ENCODE results near the gene RELCH.

RELCH gene

GRCh38 chr18:62264984-62265383, 77.9 kb downstream of the RELCH start:
- no peak for DNase-seq (ENCODE audit: low read depth)
- no peak overlapping the region for H3K4me3 ChIP-seq (ENCODE audit: low read depth, low read length)
- no peak for TF ChIP-seq CTCF (conservative IDR thresholded peaks at IDR 0.05; ENCODE audit: low read depth, low read length)

- H3K4me3 ChIP-seq (ENCODE audit: low read depth, low read length): no peak overlapping the region
- TF ChIP-seq CTCF (conservative IDR thresholded peaks at IDR 0.05; ENCODE audit: low read depth, low read length): no peak
- no peak for DNase-seq (ENCODE audit: low read depth)
Observed at GRCh38 chr18:62277045-62277444, 90.0 kb downstream of the RELCH start.

GRCh38 chr18:62279561-62279960, 92.5 kb downstream of the RELCH start:
- TF ChIP-seq CTCF (conservative IDR thresholded peaks at IDR 0.05; ENCODE audit: low read depth, low read length): no peak
- no peak overlapping the region for H3K4me3 ChIP-seq (ENCODE audit: low read depth, low read length)
- no peak for DNase-seq (ENCODE audit: low read depth)

- no peak for TF ChIP-seq CTCF (conservative IDR thresholded peaks at IDR 0.05; ENCODE audit: low read depth, low read length)
- no peak overlapping the region for H3K4me3 ChIP-seq (ENCODE audit: low read depth, low read length)
- no peak for DNase-seq (ENCODE audit: low read depth)
Observed at GRCh38 chr18:62280058-62280457, 93.0 kb downstream of the RELCH start.

GRCh38 chr18:62280786-62281185, 93.7 kb downstream of the RELCH start:
- DNase-seq (ENCODE audit: low read depth): no peak

GRCh38 chr18:62281684-62282083, 94.6 kb downstream of the RELCH start:
- TF ChIP-seq CTCF (conservative IDR thresholded peaks at IDR 0.05; ENCODE audit: low read depth, low read length): no peak
- no peak overlapping the region for H3K4me3 ChIP-seq (ENCODE audit: low read depth, low read length)
- peak; percentile 87 for DNase-seq (ENCODE audit: low read depth)

More at GRCh38 chr18:62280786-62281185, 93.7 kb downstream of the RELCH start:
- no peak overlapping the region for H3K4me3 ChIP-seq (ENCODE audit: low read depth, low read length)
- no peak for TF ChIP-seq CTCF (conservative IDR thresholded peaks at IDR 0.05; ENCODE audit: low read depth, low read length)

GRCh38 chr18:62282188-62282629, 95.2 kb downstream of the RELCH start:
- no peak overlapping the region for H3K4me3 ChIP-seq (ENCODE audit: low read depth, low read length)
- no peak for TF ChIP-seq CTCF (conservative IDR thresholded peaks at IDR 0.05; ENCODE audit: low read depth, low read length)
- DNase-seq (ENCODE audit: low read depth): peak; percentile 88
